CD8-positive, alpha-beta memory T cell (primary cell): ENCODE measurements around the gene AGL. TPM values are rescaled to one million over a fixed set of nuclear protein-coding genes. Genes with fewer than 3 reads are reported as not detected.
"Not testable (repeated sequence)": the region's sequence is repeated elsewhere in the genome, so short reads cannot be mapped to it uniquely, and the experiment has no call there.

Experiments used
- CTCF ChIA-PET: fragments of 350-600 bp; sonication (Branson Sonifier 250); formaldehyde crosslinking; loops from one replicate; lab custom pipeline; 2021; ENCODE audit warnings: antibody characterized with exemption; lab: Charles Lee
- POLR2A ChIA-PET: fragments of 350-600 bp; sonication (Branson Sonifier 250); formaldehyde crosslinking; loops from one replicate; lab custom pipeline; 2021; ENCODE audit warnings: antibody characterized with exemption; lab: Charles Lee
- DNase-seq, 5 donors: peaks; one replicate each; pipeline versions ENCODE4 v3.0.0 to v3.0.0-alpha.2; 2020 to 2022; ENCODE audit warnings: mixed read lengths in 1 of 5
- H3K27ac ChIP-seq: one replicate; pipeline ENCODE4 v1.7.0; 2013; ENCODE audit warnings: low read depth, mild to moderate bottlenecking, low read length, moderate library complexity
- H3K27me3 ChIP-seq: 2 replicates; pipeline ENCODE4 v1.7.0; 2013; ENCODE audit warnings: low read length, mild to moderate bottlenecking; ENCODE audit not compliant: insufficient read depth, poor library complexity, severe bottlenecking
- H3K36me3 ChIP-seq: 2 replicates; pipeline ENCODE4 v1.7.0; 2013; ENCODE audit warnings: mild to moderate bottlenecking, low read length, moderate library complexity; ENCODE audit not compliant: insufficient read depth
- H3K4me1 ChIP-seq: 2 replicates; pipeline ENCODE4 v1.7.0; 2013; ENCODE audit warnings: mild to moderate bottlenecking, low read length, moderate library complexity; ENCODE audit not compliant: insufficient read depth
- H3K4me3 ChIP-seq: 2 replicates; pipeline ENCODE4 v1.7.0; 2013; ENCODE audit warnings: mild to moderate bottlenecking, low read length
- H3K9me3 ChIP-seq: 2 replicates; pipeline ENCODE4 v1.7.0; 2013; ENCODE audit warnings: mild to moderate bottlenecking, low read length
- H3K27ac Mint-ChIP-seq, 8 donors: one replicate each; pipeline ENCODE4 v1.8.0; 2020 to 2021; ENCODE audit warnings: mixed read lengths in 8 of 8, mild to moderate bottlenecking in 6 of 8, inconsistent platforms in 3 of 8, moderate library complexity in 3 of 8
- H3K27me3 Mint-ChIP-seq, 2 donors: one replicate each; pipeline ENCODE4 v1.8.0; 2020 to 2021; ENCODE audit warnings: mixed read lengths in 2 of 2, mild to moderate bottlenecking in 1 of 2, moderate library complexity in 1 of 2
- H3K36me3 Mint-ChIP-seq, 3 donors: one replicate each; pipeline ENCODE4 v1.8.0; 2020 to 2021; ENCODE audit warnings: mixed read lengths in 3 of 3, inconsistent platforms in 1 of 3, mild to moderate bottlenecking in 1 of 3
- H3K4me1 Mint-ChIP-seq, 3 donors: one replicate each; pipeline ENCODE4 v1.8.0; 2020 to 2021; ENCODE audit warnings: mixed read lengths in 3 of 3, inconsistent platforms in 1 of 3, mild to moderate bottlenecking in 1 of 3
- H3K4me3 Mint-ChIP-seq, 7 donors: one replicate each; pipeline ENCODE4 v1.8.0; 2020 to 2021; ENCODE audit warnings: mixed read lengths in 7 of 7, mild to moderate bottlenecking in 6 of 7, moderate library complexity in 4 of 7, inconsistent platforms in 2 of 7
- H3K9me3 Mint-ChIP-seq, 5 donors: one replicate each; pipeline ENCODE4 v1.8.0; 2020 to 2022; ENCODE audit warnings: mixed read lengths in 5 of 5, mild to moderate bottlenecking in 3 of 5, moderate library complexity in 2 of 5, inconsistent platforms in 1 of 5
- polyA plus RNA-seq: library from polyadenylated mRNA; unstranded; fragments of 300-500 nt; fragmentation: Illumina TruSeq; gene quantifications from one replicate; pipeline ENCODE4 v1.2.3, GENCODE V29; 2021
- total RNA-seq, 2 experiments: library from RNA; stranded (reverse); gene quantifications; one replicate each; pipeline ENCODE4 v1.2.3, GENCODE V29; 2021

The AGL gene
- total and polyA plus RNA-seq, 3 experiments from 2014 or later, result 8.0 to 16.4 (median 16.4) TPM

DNA sequence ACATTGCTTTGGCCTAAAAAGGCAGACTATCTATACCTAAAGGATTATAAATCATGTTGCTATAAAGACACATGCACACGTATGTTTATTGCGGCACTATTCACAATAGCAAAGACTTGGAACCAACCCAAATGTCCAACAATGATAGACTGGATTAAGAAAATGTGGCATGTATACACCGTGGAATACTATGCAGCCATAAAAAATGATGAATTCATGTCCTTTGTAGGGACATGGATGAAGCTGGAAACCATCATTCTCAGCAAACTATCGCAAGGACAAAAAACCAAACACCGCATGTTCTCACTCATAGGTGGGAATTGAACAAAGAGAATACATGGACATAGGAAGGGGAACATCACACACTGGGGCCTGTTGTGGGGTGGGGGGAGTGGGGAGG is 110.1 kb downstream of the AGL start:
- H3K4me3 ChIP-seq, H3K4me1 ChIP-seq, H3K4me3 Mint-ChIP-seq, H3K27me3 ChIP-seq, H3K9me3 Mint-ChIP-seq, H3K36me3 Mint-ChIP-seq, H3K27ac Mint-ChIP-seq, H3K4me1 Mint-ChIP-seq, H3K27ac ChIP-seq, H3K36me3 ChIP-seq, H3K27me3 Mint-ChIP-seq, H3K9me3 ChIP-seq, POLR2A ChIA-PET, DNase-seq: not testable (repeated sequence)
- CTCF ChIA-PET, result interaction anchor here (0.7 kb wide), 1 partner anchor 440 kb away, joined by 3 read pairs; no protein-coding TSS in a partner anchor

DNA sequence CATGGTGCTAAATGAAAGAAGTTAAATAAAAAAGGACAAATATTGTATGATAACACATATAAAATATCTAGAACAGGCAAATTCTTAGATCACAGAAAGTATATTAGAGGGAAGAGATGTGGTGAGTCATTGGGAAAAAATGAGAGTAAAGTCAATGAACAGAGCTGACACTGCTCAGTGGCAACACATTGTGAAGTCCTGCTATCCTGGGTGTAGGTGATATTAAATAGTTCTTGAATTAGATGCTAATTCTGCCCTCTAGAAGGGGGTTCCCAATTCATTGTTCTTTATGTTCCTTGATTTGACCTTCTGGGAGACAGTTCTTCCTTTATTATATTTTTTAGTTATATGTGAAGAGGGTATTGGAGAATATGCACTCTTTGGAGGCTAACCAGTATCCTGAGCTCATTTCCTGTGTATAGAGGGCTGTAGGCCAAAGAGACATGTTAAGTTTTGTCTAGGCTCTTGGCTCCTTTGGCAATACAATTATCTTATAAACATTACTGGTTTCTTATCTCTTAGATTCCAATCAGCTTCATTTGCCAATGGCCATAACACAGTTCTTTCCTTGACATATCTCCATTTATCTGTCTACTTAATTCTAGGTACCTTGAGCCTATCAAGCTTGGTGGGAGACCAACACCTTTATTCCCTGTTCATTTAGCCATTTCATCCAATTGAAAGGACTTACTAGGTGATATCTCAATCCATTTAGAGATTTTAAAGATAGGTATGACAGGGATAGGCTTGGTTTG is 113.1 kb downstream of the AGL start:
- Histone ChIP-seq H3K36me3 (no peaks in the 10 kb centered on the region), H3K4me3 (no peak overlapping the region), H3K27ac (no peak overlapping the region), H3K27me3 (no peaks in the 10 kb centered on the region), H3K9me3 (no peaks in the 10 kb centered on the region), H3K4me1 (no peaks in the 10 kb centered on the region)
- peaks cover 2% of the 10 kb centered on the region in 3 donors for H3K4me1 Mint-ChIP-seq
- ChIA-PET POLR2A (no interaction called here), CTCF (no interaction called here)
- H3K27ac Mint-ChIP-seq, result no peak overlapping the region
- no peak for DNase-seq
- no peaks in the 10 kb centered on the region for H3K27me3 Mint-ChIP-seq
- H3K36me3 Mint-ChIP-seq, result peaks cover 0 to 2% (median 0%) of the 10 kb centered on the region in 3 donors
- no peak overlapping the region for H3K4me3 Mint-ChIP-seq
- no peaks in the 10 kb centered on the region for H3K9me3 Mint-ChIP-seq

DNA sequence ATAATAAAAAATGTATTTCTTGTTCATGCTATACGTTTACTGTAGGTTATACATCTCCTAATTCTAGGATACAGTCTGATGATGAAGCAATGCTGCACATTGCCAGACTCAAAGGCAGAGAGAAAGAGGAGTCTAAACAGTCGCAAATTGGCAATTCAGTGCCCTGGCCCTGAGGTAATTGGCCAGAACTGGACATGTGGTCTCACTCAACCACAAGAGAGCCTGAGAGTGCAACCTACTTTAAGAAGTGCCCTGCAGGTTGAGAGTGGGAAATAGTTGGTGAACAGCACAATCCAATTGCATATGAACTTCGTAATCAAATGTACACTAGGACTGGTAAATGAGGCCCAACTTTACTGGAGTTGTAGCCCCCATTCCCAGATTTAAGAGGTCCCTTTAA is 114.6 kb downstream of the AGL start:
- H3K27ac Mint-ChIP-seq, result peak overlapping the region in 1 of 8 donors; percentile 14
- no peaks in the 10 kb centered on the region for H3K36me3 ChIP-seq
- ChIA-PET POLR2A (no interaction called here), CTCF (interaction anchor here (1.7 kb wide), 1 partner anchor 12 kb away, joined by 5 read pairs; no protein-coding TSS in a partner anchor)
- H3K4me3 Mint-ChIP-seq, result no peak overlapping the region
- H3K9me3 Mint-ChIP-seq, result no peaks in the 10 kb centered on the region
- no peaks in the 10 kb centered on the region for H3K27me3 ChIP-seq
- no peak overlapping the region for H3K4me3 ChIP-seq
- DNase-seq, result no peak
- H3K36me3 Mint-ChIP-seq, result peaks cover 0 to 4% (median 1%) of the 10 kb centered on the region in 3 donors
- no peak overlapping the region for H3K27ac ChIP-seq
- no peaks in the 10 kb centered on the region for H3K9me3 ChIP-seq
- peaks cover 12 to 16% (median 16%) of the 10 kb centered on the region in 3 donors for H3K4me1 Mint-ChIP-seq
- no peaks in the 10 kb centered on the region for H3K27me3 Mint-ChIP-seq
- H3K4me1 ChIP-seq, result peaks cover 11% of the 10 kb centered on the region

DNA sequence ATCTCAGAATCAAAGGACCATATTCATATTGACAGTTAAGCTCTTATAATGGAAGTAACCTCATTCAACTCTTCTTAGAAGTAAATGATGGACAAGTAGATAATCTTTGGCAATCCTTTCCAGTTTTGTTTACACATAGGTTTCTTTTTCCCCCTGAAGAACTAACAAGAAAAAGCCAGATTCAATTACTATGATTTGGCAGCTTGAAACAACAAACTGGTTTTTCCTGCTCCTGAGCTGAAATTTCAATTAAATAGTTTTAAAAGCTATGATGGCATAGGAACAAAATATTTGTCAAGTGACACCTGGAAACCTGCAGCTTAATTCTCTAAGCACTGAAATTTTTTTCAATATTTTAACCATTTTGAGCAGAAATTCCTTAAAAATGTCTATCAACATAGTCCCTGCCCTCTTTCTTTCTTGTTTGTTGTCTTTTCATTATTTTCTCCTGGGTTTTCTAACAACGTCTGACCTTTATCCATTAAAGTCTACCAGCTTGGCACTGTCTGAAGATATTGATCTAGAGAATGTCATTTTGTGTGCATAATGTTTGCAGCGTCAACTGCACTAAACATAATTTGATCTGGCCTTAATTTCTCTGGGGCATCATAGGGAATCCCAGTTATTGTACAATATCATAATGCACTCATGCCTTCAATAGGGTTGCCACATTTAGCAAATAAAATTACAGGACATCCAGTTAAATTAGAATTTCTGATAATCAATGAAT is 115.7 kb downstream of the AGL start:
- no peaks in the 10 kb centered on the region for H3K36me3 ChIP-seq
- CTCF ChIA-PET, result interaction anchor here (1.7 kb wide), 1 partner anchor 11 kb away, joined by 5 read pairs; no protein-coding TSS in a partner anchor
- no peak for DNase-seq

DNA sequence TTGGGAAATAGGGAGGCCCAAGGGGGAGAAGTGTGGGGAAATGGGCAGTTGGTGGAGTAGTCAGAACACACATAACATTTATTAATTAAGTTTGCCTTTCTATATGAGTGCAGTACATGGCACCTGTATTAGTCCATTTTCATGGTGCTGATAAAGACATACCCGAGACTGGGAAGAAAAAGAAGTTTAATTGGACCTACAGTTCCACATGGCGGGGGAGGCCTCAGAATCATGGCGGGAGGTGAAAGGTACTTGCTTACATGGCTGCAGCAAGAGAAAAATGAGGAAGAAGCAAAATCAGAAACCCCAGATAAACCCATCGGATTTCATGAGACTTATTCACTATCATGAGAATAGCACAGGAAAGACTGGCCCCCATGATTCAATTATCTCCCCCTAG is 118.1 kb downstream of the AGL start:
- H3K4me1 Mint-ChIP-seq, result peaks cover 36 to 44% (median 37%) of the 10 kb centered on the region in 3 donors
- H3K9me3 ChIP-seq, result no peaks in the 10 kb centered on the region
- H3K36me3 Mint-ChIP-seq, result peaks cover 0 to 7% (median 4%) of the 10 kb centered on the region in 3 donors
- no peaks in the 10 kb centered on the region for H3K9me3 Mint-ChIP-seq
- H3K4me3 Mint-ChIP-seq, result peak overlapping the region; percentile 10 to 100 (median 62)
- peak overlapping the region in 4 of 8 donors; percentile 34 to 91 (median 70) for H3K27ac Mint-ChIP-seq
- no peak for DNase-seq
- peaks cover 18% of the 10 kb centered on the region for H3K4me1 ChIP-seq
- peaks cover 0 to 1% of the 10 kb centered on the region in 2 donors for H3K27me3 Mint-ChIP-seq
- H3K27me3 ChIP-seq, result no peaks in the 10 kb centered on the region
- CTCF ChIA-PET, result no interaction called here
- POLR2A ChIA-PET, result no interaction called here
- H3K4me3 ChIP-seq, result no peak overlapping the region
- no peaks in the 10 kb centered on the region for H3K36me3 ChIP-seq
- no peak overlapping the region for H3K27ac ChIP-seq

More for the DNA sequence above, 115.7 kb downstream of the AGL start:
- no peaks in the 10 kb centered on the region for H3K9me3 Mint-ChIP-seq
- H3K27me3 ChIP-seq, result no peaks in the 10 kb centered on the region
- H3K27ac ChIP-seq, result no peak overlapping the region
- peaks cover 15% of the 10 kb centered on the region for H3K4me1 ChIP-seq
- peak overlapping the region in 2 of 8 donors; percentile 6 to 11 for H3K27ac Mint-ChIP-seq
- POLR2A ChIA-PET, result no interaction called here
- peaks cover 20 to 24% (median 24%) of the 10 kb centered on the region in 3 donors for H3K4me1 Mint-ChIP-seq
- no peaks in the 10 kb centered on the region for H3K9me3 ChIP-seq
- H3K36me3 Mint-ChIP-seq, result peaks cover 0 to 5% (median 4%) of the 10 kb centered on the region in 3 donors
- H3K27me3 Mint-ChIP-seq, result no peaks in the 10 kb centered on the region
- no peak overlapping the region for H3K4me3 ChIP-seq
- H3K4me3 Mint-ChIP-seq, result no peak overlapping the region

DNA sequence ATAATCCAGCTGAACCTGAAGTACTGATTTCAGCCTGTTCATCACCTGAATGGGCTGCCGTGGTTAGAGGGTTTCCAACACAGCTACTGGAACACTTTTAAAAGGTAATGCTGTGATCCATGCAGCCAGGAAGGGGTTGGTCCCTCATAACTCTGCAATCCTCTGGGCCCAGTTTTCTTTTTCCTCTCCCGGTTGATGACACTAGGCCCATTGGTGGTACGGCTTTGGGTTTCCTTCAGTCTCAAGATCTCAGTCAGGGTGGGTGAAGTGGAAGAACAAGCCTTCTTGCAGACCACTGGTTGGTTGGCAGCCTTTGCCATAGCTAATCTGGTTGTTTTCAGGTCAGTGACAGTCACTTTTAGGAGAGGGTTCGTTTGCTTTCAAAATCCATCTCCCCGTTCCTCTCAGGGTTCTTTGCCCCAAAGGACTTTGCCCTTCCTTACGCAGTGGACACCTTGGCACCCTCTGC is 119.1 kb downstream of the AGL start:
- H3K9me3 Mint-ChIP-seq, result no peaks in the 10 kb centered on the region
- CTCF ChIA-PET, result interaction anchor here (1.3 to 1.6 kb wide), 3 partner anchors 69 to 490 kb away, joined by 3 to 6 read pairs (median 4); partner anchors contain the start of gene TRMT13

DNA sequence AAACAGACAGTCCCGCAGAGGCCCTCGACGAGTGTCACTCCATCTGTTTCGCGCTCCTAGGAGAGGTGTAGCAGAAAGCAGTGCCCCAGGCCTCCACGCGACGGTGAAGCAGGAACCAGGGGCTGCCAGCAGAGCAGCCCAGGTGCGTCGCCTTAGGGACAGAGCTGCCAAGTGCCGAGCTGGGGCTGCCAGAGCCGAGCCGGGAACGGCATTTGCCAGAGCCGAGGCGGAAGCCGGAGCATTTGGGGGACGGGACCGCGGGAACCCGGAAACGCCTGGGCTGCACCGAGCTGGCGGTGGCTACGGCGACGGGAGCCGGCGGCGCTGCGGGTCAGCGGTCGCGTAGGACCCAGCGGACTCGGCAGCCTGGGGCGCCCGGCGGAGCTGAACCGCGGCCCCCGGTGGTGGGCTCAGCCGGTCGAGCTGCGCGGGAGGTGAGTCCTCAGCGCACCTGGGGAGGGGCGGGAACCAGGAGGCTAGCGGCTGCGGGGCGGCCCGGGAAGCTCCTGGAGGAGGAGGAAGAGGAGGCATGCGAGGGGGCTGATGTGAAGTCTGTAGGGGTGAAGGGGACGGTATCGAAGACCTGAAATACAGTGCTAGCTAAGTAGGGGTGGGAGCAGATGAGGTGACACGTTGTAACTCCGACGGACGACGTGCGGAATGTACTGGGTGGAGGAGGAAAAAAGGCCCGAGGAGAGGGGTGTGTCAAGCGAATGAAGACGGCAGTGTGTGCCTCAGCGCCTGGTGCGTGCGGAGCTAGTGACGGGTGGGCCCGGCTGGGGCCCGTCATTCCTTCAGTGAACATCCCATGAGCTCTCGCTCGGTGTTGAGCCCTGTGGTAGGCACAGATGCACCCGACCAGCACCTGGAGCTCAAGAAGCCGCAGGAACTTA is 119.8 kb downstream of the AGL start, which contains the start of gene SLC35A3:
Gene SLC35A3, plus strand, starts transcription at position 268 of the 893 bp plus-strand sequence. CDS start 23,559 bp downstream, outside the sequence.
- Histone ChIP-seq H3K36me3 (no peaks in the 10 kb centered on the region), H3K4me1 (peaks cover 18% of the 10 kb centered on the region), H3K9me3 (no peaks in the 10 kb centered on the region), H3K4me3 (peak within 1 kb of the TSS; percentile 81), H3K27me3 (no peaks in the 10 kb centered on the region), H3K27ac (peak within 1 kb of the TSS; percentile 72)
- H3K36me3 Mint-ChIP-seq, result peaks cover 0 to 12% (median 4%) of the 10 kb centered on the region in 3 donors
- H3K4me3 Mint-ChIP-seq, result peak within 1 kb of the TSS; percentile 96 to 100 (median 100)
- peaks cover 37 to 47% (median 38%) of the 10 kb centered on the region in 3 donors for H3K4me1 Mint-ChIP-seq
- POLR2A ChIA-PET, result interaction anchor here (0.6 to 1.9 kb wide), 2 partner anchors 12 to 68 kb away, joined by 3 to 17 read pairs; a partner anchor contains a TSS
- H3K9me3 Mint-ChIP-seq, result no peaks in the 10 kb centered on the region
- peak; percentile 65 to 79 (median 75) for DNase-seq
- H3K27me3 Mint-ChIP-seq, result peaks cover 0 to 1% of the 10 kb centered on the region in 2 donors
- H3K27ac Mint-ChIP-seq, result peak within 1 kb of the TSS; percentile 84 to 99 (median 98)
- CTCF ChIA-PET, result interaction anchor here (1.1 to 1.6 kb wide), 4 partner anchors 42 to 489 kb away, joined by 3 to 6 read pairs (median 4); partner anchors contain the start of gene TRMT13

More for the DNA sequence above, 119.1 kb downstream of the AGL start:
- Histone ChIP-seq H3K4me1 (peaks cover 18% of the 10 kb centered on the region), H3K27ac (peak overlapping the region; percentile 72), H3K27me3 (no peaks in the 10 kb centered on the region), H3K4me3 (peak overlapping the region; percentile 81), H3K36me3 (no peaks in the 10 kb centered on the region), H3K9me3 (no peaks in the 10 kb centered on the region)
- peaks cover 0 to 7% (median 4%) of the 10 kb centered on the region in 3 donors for H3K36me3 Mint-ChIP-seq
- POLR2A ChIA-PET, result interaction anchor here (1.9 kb wide), 1 partner anchor 69 kb away, joined by 17 read pairs; a partner anchor contains a TSS
- DNase-seq, result peak in 1 of 5 donors; percentile 1
- H3K4me3 Mint-ChIP-seq, result peak overlapping the region; percentile 96 to 100 (median 100)
- peaks cover 0 to 1% of the 10 kb centered on the region in 2 donors for H3K27me3 Mint-ChIP-seq
- peaks cover 37 to 47% (median 38%) of the 10 kb centered on the region in 3 donors for H3K4me1 Mint-ChIP-seq
- H3K27ac Mint-ChIP-seq, result peak overlapping the region; percentile 65 to 94 (median 89)
